GM10248 (cell line): ENCODE results near the gene PLCH1.

Experiments used
- CTCF ChIA-PET: fragments of 300-600 bp; sonication (Branson Sonifier 250); formaldehyde crosslinking; extraction: SDS; loops from one replicate; lab custom pipeline; 2021; ENCODE audit warnings: antibody characterized with exemption; lab: Yijun Ruan, JAX
- POLR2A ChIA-PET: fragments of 350-650 bp; sonication (Branson Sonifier 250); formaldehyde crosslinking; extraction: SDS; loops from one replicate; lab custom pipeline; 2020; ENCODE audit warnings: antibody characterized with exemption; lab: Yijun Ruan, JAX
- DNase-seq: peaks from one replicate; pipeline ENCODE4 v3.0.0; 2012; ENCODE audit errors: extremely low spot score
- CTCF ChIP-seq: IDR thresholded peaks from 2 replicates; pipeline ENCODE4 v1.5.1; 2012; ENCODE audit warnings: mild to moderate bottlenecking, low read depth; ENCODE audit errors: extremely low read depth, missing control alignments, control extremely low read depth

Gene PLCH1

GRCh38 chr3:155326901-155327300 is 418.0 kb downstream of the PLCH1 start:
- CTCF ChIA-PET: interaction anchor here (1.4 kb wide), 1 partner anchor 10 kb away, joined by 4 read pairs; no protein-coding TSS in a partner anchor
- TF ChIP-seq CTCF: no peak
- POLR2A ChIA-PET: no interaction called here
- no peak for DNase-seq

- CTCF ChIA-PET: interaction anchor here (1.4 kb wide), 1 partner anchor 10 kb away, joined by 4 read pairs; no protein-coding TSS in a partner anchor
- TF ChIP-seq CTCF: no peak
- POLR2A ChIA-PET: no interaction called here
- DNase-seq: no peak
These were observed 418.6 kb downstream of the PLCH1 start for GRCh38 chr3:155326244-155326643.
